H1 (cell line): ENCODE measurements around the gene TOMM7. TPM values are rescaled to one million over a fixed set of nuclear protein-coding genes. Genes with fewer than 3 reads are reported as not detected.

Experiments used
- CTCF ChIA-PET: fragments of 300-600 bp; sonication (Branson Sonifier 250); formaldehyde crosslinking; loops from one replicate; lab custom pipeline; 2021; ENCODE audit not compliant: partially characterized antibody; lab: Charles Lee
- POLR2A ChIA-PET: fragments of 300-600 bp; sonication (Branson Sonifier 250); formaldehyde crosslinking; loops from one replicate; lab custom pipeline; 2021; ENCODE audit warnings: inconsistent platforms; ENCODE audit not compliant: partially characterized antibody; lab: Charles Lee
- DNase-seq, 2 experiments: peaks; one replicate each; pipeline versions ENCODE4 v3.0.0 to v3.0.0-alpha.2; 2010 to 2022; ENCODE audit warnings: low spot score in 2 of 2, low read depth in 1 of 2, mixed read lengths in 1 of 2
- FAIRE-seq: peaks from 2 replicates; lab custom pipeline; 2011; peaks lifted over from hg19 to GRCh38; lab: Jason Lieb, UNC
- H2AFZ ChIP-seq: 2 replicates; pipeline ENCODE4 v1.8.1; 2012; ENCODE audit warnings: low read length, inconsistent platforms
- H2AK5ac ChIP-seq: 2 replicates; pipeline ENCODE4 v1.6.1; 2013; ENCODE audit warnings: low read depth, low read length
- H2BK120ac ChIP-seq: replicated peaks from 2 replicates; pipeline ENCODE3; 2013; ENCODE audit warnings: low read depth, low read length, inconsistent platforms
- H2BK12ac ChIP-seq: 2 replicates; pipeline ENCODE4 v1.6.1; 2013; ENCODE audit warnings: low read depth, low read length
- H2BK15ac ChIP-seq: 2 replicates; pipeline ENCODE4 v1.6.1; 2013; ENCODE audit warnings: low read length
- H2BK20ac ChIP-seq: 2 replicates; pipeline ENCODE4 v1.6.1; 2013; ENCODE audit warnings: low read length
- H2BK5ac ChIP-seq: 2 replicates; pipeline ENCODE4 v1.6.1; 2013; ENCODE audit warnings: low read depth, low read length
- H3K14ac ChIP-seq: 2 replicates; pipeline ENCODE4 v1.6.1; 2013; ENCODE audit warnings: inconsistent platforms; ENCODE audit not compliant: insufficient read length
- H3K18ac ChIP-seq: 2 replicates; pipeline ENCODE4 v1.6.1; 2013; ENCODE audit warnings: low read length; ENCODE audit errors: extremely low read depth
- H3K23ac ChIP-seq: 2 replicates; pipeline ENCODE4 v1.6.1; 2013; ENCODE audit warnings: inconsistent platforms; ENCODE audit not compliant: insufficient read length
- H3K23me2 ChIP-seq: 2 replicates; pipeline ENCODE4 v1.6.1; 2013; ENCODE audit warnings: low read depth, low read length
- H3K27ac ChIP-seq: 2 replicates; pipeline ENCODE4 v1.6.1; 2011; ENCODE audit warnings: low read depth, low read length, inconsistent platforms
- H3K27me3 ChIP-seq, 4 experiments: replicated peaks in 1 of 4; 1 replicate in 1 of 4; 2 replicates in 3 of 4; pipeline versions ENCODE4 v1.6.1 to v1.8.1; 2011 to 2013; ENCODE audit warnings: low read length in 3 of 4, mild to moderate bottlenecking in 3 of 4, inconsistent platforms in 2 of 4, mixed read lengths in 2 of 4, moderate library complexity in 1 of 4; ENCODE audit not compliant: control insufficient read depth in 3 of 4, insufficient read depth in 3 of 4; ENCODE audit errors: extremely low read depth in 1 of 4
- H3K36me3 ChIP-seq, 4 experiments: 2 replicates each; pipeline versions ENCODE4 v1.6.1 to v1.8.1; 2011 to 2013; ENCODE audit warnings: mild to moderate bottlenecking in 4 of 4, low read length in 3 of 4, moderate library complexity in 2 of 4, control low read depth in 1 of 4, inconsistent platforms in 1 of 4; ENCODE audit not compliant: insufficient read depth in 4 of 4, control insufficient read depth in 2 of 4
- H3K4ac ChIP-seq: replicated peaks from 2 replicates; pipeline ENCODE3; 2013; ENCODE audit warnings: low read length, low read depth, mixed read lengths, inconsistent platforms; ENCODE audit not compliant: insufficient read length
- H3K4me1 ChIP-seq, 4 experiments: replicated peaks in 1 of 4; 1 replicate in 1 of 4; 2 replicates in 3 of 4; pipeline versions ENCODE4 v1.6.1 to v1.8.1; 2011 to 2013; ENCODE audit warnings: low read length in 3 of 4, inconsistent platforms in 2 of 4, mixed read lengths in 1 of 4; ENCODE audit not compliant: insufficient read depth in 4 of 4, control insufficient read depth in 3 of 4
- H3K4me2 ChIP-seq, 2 experiments: 2 replicates each; pipeline versions ENCODE4 v1.6.1 to v1.8.1; 2011 to 2013; ENCODE audit warnings: low read depth in 2 of 2, low read length in 2 of 2, control low read depth in 1 of 2, inconsistent platforms in 1 of 2, mild to moderate bottlenecking in 1 of 2; ENCODE audit not compliant: insufficient read depth in 1 of 2
- H3K4me3 ChIP-seq, 4 experiments: fragments of 200-600, 300-600 bp in 1 of 4; sonication (generic), shearing (Covaris generic), sonication (Bioruptor Twin) in 1 of 4; 2 replicates each; pipeline versions ENCODE4 v1.5.1 to v1.8.1; 2011 to 2016; ENCODE audit warnings: low read length in 4 of 4, low read depth in 3 of 4, control low read depth in 2 of 4, inconsistent platforms in 2 of 4, mild to moderate bottlenecking in 2 of 4, mixed read lengths in 1 of 4, moderate library complexity in 1 of 4; ENCODE audit not compliant: insufficient read depth in 2 of 4; ENCODE audit errors: extremely low read depth in 1 of 4
- H3K56ac ChIP-seq: replicated peaks from 2 replicates; pipeline ENCODE3; 2013; ENCODE audit warnings: low read depth, mild to moderate bottlenecking, mixed read lengths, low read length, inconsistent platforms; ENCODE audit not compliant: insufficient read length
- H3K79me1 ChIP-seq: 2 replicates; pipeline ENCODE4 v1.6.1; 2013; ENCODE audit warnings: low read depth, low read length, control low read depth
- H3K79me2 ChIP-seq, 2 experiments: 2 replicates each; pipeline versions ENCODE4 v1.6.1 to v1.8.1; 2012 to 2013; ENCODE audit warnings: low read length in 2 of 2, mild to moderate bottlenecking in 2 of 2, inconsistent platforms in 1 of 2; ENCODE audit not compliant: insufficient read depth in 2 of 2, control insufficient read depth in 1 of 2
- H3K9ac ChIP-seq, 4 experiments: replicated peaks in 1 of 4; 1 replicate in 1 of 4; 2 replicates in 3 of 4; pipeline versions ENCODE4 v1.6.1 to v1.8.1; 2011 to 2013; ENCODE audit warnings: low read depth in 3 of 4, low read length in 3 of 4, control low read depth in 2 of 4, mild to moderate bottlenecking in 2 of 4, moderate library complexity in 2 of 4, inconsistent platforms in 1 of 4; ENCODE audit errors: extremely low read depth in 1 of 4
- H3K9me3 ChIP-seq, 2 experiments: 2 replicates each; pipeline versions ENCODE4 v1.6.1 to v1.8.1; 2012 to 2013; ENCODE audit warnings: mild to moderate bottlenecking in 2 of 2, moderate library complexity in 2 of 2, control low read depth in 1 of 2, inconsistent platforms in 1 of 2, low read depth in 1 of 2, low read length in 1 of 2, mixed read lengths in 1 of 2; ENCODE audit not compliant: insufficient read depth in 2 of 2
- H4K20me1 ChIP-seq, 2 experiments: replicated peaks in 1 of 2; 2 replicates each; pipeline versions ENCODE3 to v1.8.1; 2011 to 2013; ENCODE audit warnings: inconsistent platforms in 2 of 2, low read length in 2 of 2, mild to moderate bottlenecking in 1 of 2; ENCODE audit not compliant: insufficient read depth in 2 of 2, control insufficient read depth in 1 of 2
- H4K5ac ChIP-seq: 2 replicates; pipeline ENCODE4 v1.6.1; 2013; ENCODE audit warnings: low read length, low read depth, mixed read lengths, inconsistent platforms; ENCODE audit not compliant: insufficient read length
- H4K8ac ChIP-seq: 2 replicates; pipeline ENCODE4 v1.8.0; 2013; ENCODE audit warnings: mild to moderate bottlenecking, moderate library complexity, low read length, inconsistent platforms; ENCODE audit not compliant: insufficient read depth; ENCODE audit errors: extremely low read depth
- H4K91ac ChIP-seq: replicated peaks from 2 replicates; pipeline ENCODE3; 2013; ENCODE audit warnings: low read length, mixed read lengths, inconsistent platforms; ENCODE audit not compliant: insufficient read length
- ASH2L ChIP-seq: fragments of 200-600, 300-600 bp; sonication (generic); IDR thresholded peaks from one replicate; pipeline ENCODE4 v1.7.1; 2017; ENCODE audit warnings: low read length
- BACH1 ChIP-seq: IDR thresholded peaks from 2 replicates; pipeline ENCODE4 v1.6.1; 2012; ENCODE audit warnings: low read length, improper control_type of control experiment
- CHD2 ChIP-seq: IDR thresholded peaks from 2 replicates; pipeline ENCODE4 v1.6.1; 2012; ENCODE audit warnings: low read length, improper control_type of control experiment
- CREB1 ChIP-seq: IDR thresholded peaks from 2 replicates; pipeline ENCODE4 v1.6.1; 2012; ENCODE audit warnings: inconsistent platforms
- GABPA ChIP-seq: IDR thresholded peaks from 2 replicates; pipeline ENCODE4 v1.6.1; 2011; ENCODE audit warnings: mild to moderate bottlenecking, low read length, moderate library complexity, borderline replicate concordance; ENCODE audit not compliant: insufficient read depth
- GTF2F1 ChIP-seq: IDR thresholded peaks from 2 replicates; pipeline ENCODE4 v1.6.1; 2012; ENCODE audit warnings: low read depth, low read length, improper control_type of control experiment, borderline replicate concordance
- HDAC2 ChIP-seq, 2 experiments: fragments of 300-600 bp in 1 of 2; sonication (generic) in 1 of 2; IDR thresholded peaks; 2 replicates each; pipeline ENCODE4 v1.6.1; 2011 to 2012; ENCODE audit warnings: low read depth in 2 of 2, low read length in 2 of 2, mild to moderate bottlenecking in 2 of 2, moderate library complexity in 2 of 2, borderline replicate concordance in 1 of 2, inconsistent platforms in 1 of 2
- JUN ChIP-seq: IDR thresholded peaks from 2 replicates; pipeline ENCODE4 v1.6.1; 2011; ENCODE audit warnings: low read depth, mild to moderate bottlenecking, improper control_type of control experiment, low read length
- NANOG ChIP-seq: IDR thresholded peaks from 2 replicates; pipeline ENCODE4 v1.6.1; 2011; ENCODE audit warnings: low read length, low read depth, mild to moderate bottlenecking, inconsistent platforms; ENCODE audit not compliant: insufficient read depth, poor library complexity, severe bottlenecking
- PHF8 ChIP-seq: fragments of 200-600 bp; sonication (generic); conservative IDR thresholded peaks from 2 replicates; pipeline ENCODE4 v1.7.1; 2012; ENCODE audit warnings: low read depth, mild to moderate bottlenecking, inconsistent platforms, low read length, moderate library complexity
- POLR2A ChIP-seq, 2 experiments: IDR thresholded peaks; 1 replicate in 1 of 2; 2 replicates in 1 of 2; pipeline ENCODE4 v1.6.1; 2011; ENCODE audit warnings: low read depth in 2 of 2, low read length in 2 of 2, mild to moderate bottlenecking in 2 of 2; ENCODE audit errors: control extremely low read depth in 1 of 2
- SIN3A ChIP-seq, 2 experiments: IDR thresholded peaks in 1 of 2; conservative IDR thresholded peaks in 1 of 2; 2 replicates each; pipeline ENCODE4 v1.6.1; 2011 to 2012; ENCODE audit warnings: low read length in 2 of 2, improper control_type of control experiment in 1 of 2, low read depth in 1 of 2, mild to moderate bottlenecking in 1 of 2
- WGBS, 2 experiments: shearing (Covaris generic) in 1 of 2; methylation state at CpG; one replicate each; pipeline versions ENCODE4 v1.1.6 to v1.1.7; 2013 to 2015; ENCODE audit warnings: low lambda C conversion rate in 2 of 2, mixed read lengths in 2 of 2, inconsistent platforms in 1 of 2, low coverage in 1 of 2, missing lambda C conversion rate in 1 of 2; ENCODE audit not compliant: insufficient replicate concordance in 2 of 2, insufficient coverage in 1 of 2, insufficient read length in 1 of 2; ENCODE audit errors: extremely low coverage in 1 of 2, missing lambda C conversion rate in 1 of 2; 5-methylcytosine and 5-hydroxymethylcytosine counted together
- polyA plus RNA-seq, 7 experiments: library from polyadenylated mRNA; depleted of rRNA in 3 of 7; stranded (reverse) in 5 of 7; unstranded in 2 of 7; fragments of >200 nt in 5 of 7; fragments of 200-250 nt in 2 of 7; gene quantifications; 1 replicate in 5 of 7; 2 replicates in 1 of 7; 4 replicates in 1 of 7; pipeline versions ENCODE4 v1.2.1 to v1.2.3, GENCODE V29; 2011 to 2013; ENCODE audit warnings: missing spikeins in 2 of 7, mixed read lengths in 2 of 7
- total RNA-seq: library from RNA; stranded (reverse); fragmentation: NEBNext Ultra II Directional; extraction: Animal tissue kit (Norgen Biotek cat#: 25700); gene quantifications from 2 replicates; pipeline ENCODE4 v1.2.1, GENCODE V29; 2021
- TF ChIP-seq, protein P1 (sequence below): IDR thresholded peaks from 2 replicates; pipeline ENCODE4 v1.6.1; 2012; ENCODE audit warnings: inconsistent platforms
- TF ChIP-seq, protein P2 (sequence below): IDR thresholded peaks from 2 replicates; pipeline ENCODE4 v1.6.1; 2012; ENCODE audit warnings: inconsistent platforms

The TOMM7 gene
- total and polyA plus RNA-seq, 2 of the 8 experiments (the other 6 are each of a cell fraction or from before 2014, with no cell fraction given): 389 to 508 TPM

DNA sequence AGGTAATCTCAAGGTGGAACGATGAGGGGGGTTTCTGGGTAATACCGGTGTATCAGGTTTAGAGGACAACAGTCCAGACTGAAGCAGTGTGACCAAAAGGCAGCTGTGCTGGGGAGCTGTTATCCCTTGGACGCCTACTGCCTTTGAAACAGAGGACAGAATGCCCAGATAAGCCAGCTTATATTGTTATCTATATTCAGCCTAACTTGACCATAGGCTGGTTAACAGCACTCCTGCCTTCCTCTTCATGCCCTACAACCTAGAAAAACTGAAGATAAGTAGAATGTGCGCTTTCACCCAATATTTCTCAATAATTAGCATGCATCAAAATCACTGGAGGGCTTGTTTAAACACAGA, 50.8 kb downstream of the TOMM7 start:
- Histone ChIP-seq H3K23ac (no peak overlapping the region), H4K5ac (no peak overlapping the region), H2BK15ac (no peak overlapping the region), H2AFZ (peak overlapping the region; percentile 19; the same call in 1 of the 2 replicates), H3K4me2 (no peak overlapping the region), H3K4me3 (no peak overlapping the region), H3K79me1 (no peaks in the 10 kb centered on the region), H3K79me2 (no peaks in the 10 kb centered on the region), H3K18ac (no peak overlapping the region), H3K9ac (no peak overlapping the region), H3K14ac (no peak overlapping the region), H4K91ac (no peak overlapping the region), H3K36me3 (no peaks in the 10 kb centered on the region), H2BK12ac (no peak overlapping the region), H2BK120ac (no peak overlapping the region), H3K9me3 (no peaks in the 10 kb centered on the region), H3K23me2 (no peaks in the 10 kb centered on the region; the same call in 1 of the 2 replicates), H3K27me3 (no peaks in the 10 kb centered on the region), H2BK5ac (no peak overlapping the region), H4K20me1 (no peaks in the 10 kb centered on the region), H4K8ac (no peak overlapping the region), H3K4me1 (no peaks in the 10 kb centered on the region), H3K56ac (no peak overlapping the region), H2AK5ac (no peak overlapping the region), H3K27ac (no peak overlapping the region), H3K4ac (no peak overlapping the region), H2BK20ac (no peak overlapping the region)
- DNase-seq: no peak
- WGBS, 2 experiments: 83% methylated on average over 4 of the region's 4 CpGs; no CpG with 5 or more reads in 1 of the 2 experiments
- no peak for FAIRE-seq
- POLR2A ChIA-PET: interaction anchor here (1.4 kb wide), 1 partner anchor 11 kb away, joined by 3 read pairs; no protein-coding TSS in a partner anchor
- CTCF ChIA-PET: interaction anchor here (1.2 to 2.0 kb wide), 3 partner anchors 10 to 89 kb away, joined by 3 to 15 read pairs (median 6); partner anchors contain the start of gene IL6
- TF ChIP-seq JUN: no peak
- TF ChIP-seq ASH2L: no peak
- TF ChIP-seq CHD2: no peak
- no peak for TF ChIP-seq BACH1
- no peak for TF ChIP-seq GTF2F1
- TF ChIP-seq POLR2A (IDR thresholded peaks at IDR 0.05; ENCODE audit: control extremely low read depth in 1 of 2, low read depth in 2 of 2, low read length in 2 of 2): no peak
- TF ChIP-seq PHF8: no peak
- TF ChIP-seq SIN3A (conservative IDR thresholded peaks at IDR 0.05 in 1 of 2, IDR thresholded peaks at IDR 0.05 in 1 of 2; ENCODE audit: low read depth in 1 of 2, low read length in 2 of 2): no peak
- TF ChIP-seq, protein P1, sequence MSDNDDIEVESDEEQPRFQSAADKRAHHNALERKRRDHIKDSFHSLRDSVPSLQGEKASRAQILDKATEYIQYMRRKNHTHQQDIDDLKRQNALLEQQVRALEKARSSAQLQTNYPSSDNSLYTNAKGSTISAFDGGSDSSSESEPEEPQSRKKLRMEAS: no peak
- no peak for TF ChIP-seq GABPA
- TF ChIP-seq, protein P2, sequence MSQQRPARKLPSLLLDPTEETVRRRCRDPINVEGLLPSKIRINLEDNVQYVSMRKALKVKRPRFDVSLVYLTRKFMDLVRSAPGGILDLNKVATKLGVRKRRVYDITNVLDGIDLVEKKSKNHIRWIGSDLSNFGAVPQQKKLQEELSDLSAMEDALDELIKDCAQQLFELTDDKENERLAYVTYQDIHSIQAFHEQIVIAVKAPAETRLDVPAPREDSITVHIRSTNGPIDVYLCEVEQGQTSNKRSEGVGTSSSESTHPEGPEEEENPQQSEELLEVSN: no peak
- no peak for TF ChIP-seq NANOG
- TF ChIP-seq CREB1: no peak
- TF ChIP-seq HDAC2 (IDR thresholded peaks at IDR 0.05; ENCODE audit: borderline replicate concordance in 1 of 2, low read depth in 2 of 2, low read length in 2 of 2): no peak
